Stimulated activated CD4-positive, alpha-beta T cell treated with anti-CD3 and anti-CD28 coated beads, TNF-alpha, amount 100 ng/mL, for 48 hours (primary cell): ENCODE results near the gene GALNT10.
A peak's percentile ranks its signal among the peaks of the same experiment; 100 is the strongest.

Experiments used
- DNase-seq, 3 donors: peaks; one replicate each; pipeline ENCODE4 v3.0.0-alpha.2; 2020; ENCODE audit warnings: low read depth in 3 of 3

GALNT10 gene

GRCh38 chr5:154179846-154180710 is 10.5 kb upstream of the GALNT10 start:
- no peak for DNase-seq

- DNase-seq = no peak
Measured at GRCh38 chr5:154181161-154181560, 9.4 kb upstream of the GALNT10 start.

DNA sequence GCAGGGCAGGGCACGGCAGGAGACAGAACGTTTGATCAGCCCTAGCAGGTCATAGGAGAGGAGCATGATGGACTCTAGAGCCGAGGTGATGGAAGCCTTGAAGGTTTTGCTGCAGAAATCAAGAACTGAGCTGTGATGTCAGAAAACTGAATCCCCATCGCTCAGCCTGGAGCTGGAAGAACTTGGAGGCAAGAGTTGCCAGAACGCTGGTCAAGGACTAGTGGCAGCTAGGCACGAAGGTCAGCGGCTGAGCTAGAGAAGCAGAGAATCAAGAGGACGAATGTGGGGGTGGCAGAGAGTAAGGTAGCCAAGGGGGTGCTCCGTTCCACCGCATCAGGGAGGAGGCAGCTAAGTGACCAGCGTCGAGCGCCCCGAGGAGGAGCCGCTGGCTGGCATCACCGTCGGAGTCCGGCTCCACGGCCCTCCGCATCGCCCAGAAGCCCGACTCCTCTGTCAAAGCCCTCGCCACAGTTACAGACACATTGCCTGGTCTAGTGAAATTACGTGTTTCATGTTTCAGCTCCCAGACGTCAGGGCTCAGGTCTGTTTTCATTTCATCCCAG is 1.2 kb upstream of the GALNT10 start:
- no peak for DNase-seq

GRCh38 chr5:154189819-154190594 is 526 bp upstream of the GALNT10 start:
- peak; percentile 53 to 66 (median 56) for DNase-seq

- no peak for DNase-seq
Measured at GRCh38 chr5:154191467-154192261, 1.1 kb downstream of the GALNT10 start.

DNA sequence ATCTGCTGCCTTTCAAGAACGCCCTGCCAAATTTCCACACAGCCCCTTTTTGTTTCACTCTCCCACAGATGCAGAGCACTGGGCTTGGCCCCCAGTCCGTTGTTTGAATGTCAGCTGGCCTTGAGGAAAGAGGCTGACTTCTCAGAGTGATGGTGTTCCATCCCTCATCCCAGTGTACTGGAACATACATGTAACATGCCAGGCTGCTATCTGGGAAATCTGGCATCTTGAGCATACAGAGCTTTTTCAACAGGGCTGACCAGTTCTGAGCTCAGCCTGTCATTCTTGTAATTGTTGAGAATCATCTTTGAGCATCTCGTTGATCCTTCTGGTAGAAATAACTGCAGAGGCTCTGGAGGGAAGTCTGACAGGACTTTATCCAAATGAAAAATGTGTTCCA is 2.8 kb downstream of the GALNT10 start:
- no peak for DNase-seq

DNA sequence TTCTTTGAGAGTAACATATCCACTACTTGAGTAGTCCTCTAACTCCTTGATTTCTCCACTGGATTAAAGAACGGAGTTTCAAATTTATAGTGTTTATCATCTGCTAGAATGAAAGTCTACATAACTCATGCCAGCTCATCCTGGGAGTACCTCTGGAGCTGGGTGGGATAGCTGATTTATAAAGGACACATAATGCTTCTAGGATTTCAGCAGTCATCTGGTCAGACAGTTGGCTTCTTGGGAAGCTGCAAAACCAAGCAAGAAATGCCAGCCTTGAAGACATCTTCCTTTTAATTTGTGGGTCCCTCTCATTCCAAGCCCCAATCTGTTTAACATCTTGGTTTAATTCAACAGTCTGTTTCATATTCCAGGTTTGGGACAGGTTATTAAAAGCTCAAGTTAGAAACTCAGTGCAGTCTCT is 3.2 kb downstream of the GALNT10 start:
- no peak for DNase-seq

GRCh38 chr5:154194345-154195329 is 4.1 kb downstream of the GALNT10 start:
- no peak for DNase-seq

- DNase-seq = no peak
Measured at GRCh38 chr5:154196281-154196680, 5.7 kb downstream of the GALNT10 start.

- no peak for DNase-seq
Measured at GRCh38 chr5:154196955-154197652, 6.6 kb downstream of the GALNT10 start.

DNA sequence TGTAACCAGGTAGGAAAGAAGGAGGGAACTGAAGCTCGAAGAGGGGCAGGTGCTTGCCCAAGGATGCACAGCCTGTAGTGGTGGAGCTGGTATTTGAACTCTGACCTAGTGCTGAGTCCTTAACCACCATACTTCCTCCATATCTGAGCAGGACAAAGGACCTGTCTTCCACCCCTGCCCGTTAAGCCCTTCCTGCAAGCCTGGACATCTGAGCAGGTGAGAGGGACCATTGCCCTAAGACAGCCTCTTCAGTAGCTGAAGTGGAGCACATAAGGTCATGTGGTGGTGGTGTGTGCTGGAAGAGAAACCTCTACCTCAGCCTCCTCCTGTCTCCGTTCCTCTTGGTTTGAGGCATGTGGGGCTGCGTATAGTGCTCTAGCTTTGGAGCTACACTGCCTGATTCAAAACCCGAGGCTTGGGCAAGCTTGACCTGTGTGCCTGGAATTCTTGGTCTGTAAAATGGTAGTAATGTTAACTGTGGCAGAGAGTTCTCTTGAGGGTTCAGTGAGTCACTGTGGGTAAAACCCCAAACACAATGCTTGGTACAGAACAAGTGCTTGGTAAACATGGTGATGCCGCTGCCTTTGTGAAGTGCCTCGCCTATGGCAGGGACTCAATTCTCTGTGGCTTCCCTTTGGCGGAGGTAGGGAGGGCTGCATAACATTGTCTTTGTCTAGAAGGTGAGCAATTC is 7.4 kb downstream of the GALNT10 start:
- DNase-seq = peak in 2 of 3 donors; percentile 36 to 74

- DNase-seq = no peak
Measured at GRCh38 chr5:154198611-154199230, 8.2 kb downstream of the GALNT10 start.

- DNase-seq = no peak
Measured at GRCh38 chr5:154199263-154199662, 8.7 kb downstream of the GALNT10 start.

GRCh38 chr5:154199671-154200220 is 9.2 kb downstream of the GALNT10 start:
- no peak for DNase-seq

DNA sequence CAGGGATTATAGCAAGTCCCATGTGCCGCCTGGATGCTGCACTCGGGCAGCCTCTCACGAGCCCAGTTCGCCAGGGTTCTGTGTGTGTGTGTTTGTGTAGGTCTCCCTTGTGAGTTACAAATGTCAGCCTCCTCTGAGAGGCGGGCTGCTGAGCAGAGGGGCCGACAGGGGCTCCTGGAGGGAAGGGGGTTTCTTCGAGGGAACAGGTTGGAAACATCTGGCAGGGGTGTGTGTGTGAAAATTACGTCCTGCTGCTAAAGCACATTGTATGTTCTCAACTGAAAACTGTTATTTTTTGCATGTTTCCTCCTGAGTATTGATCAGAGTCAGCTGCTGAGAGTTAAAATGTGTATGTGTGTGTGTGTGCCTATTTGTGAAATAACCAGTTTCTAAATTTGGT is 9.7 kb downstream of the GALNT10 start:
- no peak for DNase-seq

- DNase-seq = no peak
Measured at GRCh38 chr5:154201108-154201769, 10.7 kb downstream of the GALNT10 start.

GRCh38 chr5:154202379-154203260 is 12.1 kb downstream of the GALNT10 start:
- peak in 2 of 3 donors; percentile 40 to 44 for DNase-seq
